ENCODE measurements around the gene STRADA. TPM values are rescaled to one million over a fixed set of nuclear protein-coding genes. Genes with fewer than 3 reads are reported as not detected.

The STRADA gene
- total RNA-seq, 1 experiment from 2014 or later = 36.6 TPM

DNA sequence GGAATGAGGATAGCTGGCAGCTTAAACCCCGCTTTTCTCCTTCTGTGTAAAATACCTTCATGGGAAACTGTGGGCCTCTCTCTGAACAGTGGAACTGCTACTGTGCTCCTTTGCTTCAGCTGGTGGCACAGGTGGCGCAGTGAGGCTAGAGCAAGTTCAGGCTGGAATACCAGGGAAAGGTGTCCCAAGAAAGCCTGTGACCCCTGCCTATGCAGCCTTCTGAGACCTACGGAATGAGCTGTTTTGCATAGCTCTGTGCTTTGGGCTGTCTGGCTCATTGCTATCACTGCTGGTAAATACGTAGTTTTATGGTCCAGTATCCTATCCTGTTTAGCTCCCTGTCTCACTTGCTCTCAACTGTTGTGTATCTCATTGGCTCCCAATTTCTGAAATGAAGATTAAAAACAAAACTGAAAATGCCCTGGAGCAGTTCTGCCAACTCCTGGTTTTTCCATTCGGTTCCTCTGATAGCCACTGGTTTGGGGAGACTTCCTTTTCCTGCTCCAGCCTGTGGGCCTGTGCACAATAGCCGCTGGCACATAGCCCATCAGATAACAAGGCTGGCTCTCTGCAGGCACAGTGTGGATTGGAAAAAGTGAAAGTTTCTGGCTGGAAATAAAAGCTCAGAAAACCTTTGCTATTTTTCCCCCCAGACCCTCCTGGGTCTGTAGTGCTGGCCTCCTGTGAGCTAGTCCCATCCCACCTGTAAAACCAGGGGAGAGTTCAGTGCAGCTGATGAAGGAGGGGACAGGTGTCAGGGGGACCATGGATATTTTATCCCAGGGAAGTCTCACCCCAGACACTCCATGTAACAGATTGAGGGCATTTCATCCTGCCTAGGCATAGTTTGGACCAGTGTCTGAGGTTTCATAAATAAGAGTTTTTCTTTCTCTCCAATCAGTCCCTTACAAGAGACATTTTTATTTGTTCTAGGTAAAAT lies 65.7 kb downstream of the STRADA start:
- peak; percentile 89 for DNase-seq (ENCODE audit: unreplicated experiment)
- peak overlapping the region; percentile 37 for H3K4me3 Mint-ChIP-seq (ENCODE audit: unreplicated experiment)
- ChIA-PET CTCF (interaction anchor here (0.5 to 1.5 kb wide), 10 partner anchors 9 to 643 kb away, joined by 3 to 5 read pairs (median 3); no protein-coding TSS in a partner anchor), POLR2A (interaction anchor here (0.7 to 1.8 kb wide), 6 partner anchors 9 to 707 kb away, joined by 3 to 8 read pairs (median 4); partner anchors contain the start of gene MAP3K3)
- no peaks in the 10 kb centered on the region for H3K9me3 Mint-ChIP-seq (ENCODE audit: unreplicated experiment)
- no TSS peak for BruUV-seq (replicated peaks)
- H3K27ac Mint-ChIP-seq (ENCODE audit: low read depth, unreplicated experiment) = no peak overlapping the region
- H3K36me3 Mint-ChIP-seq (ENCODE audit: insufficient read depth, unreplicated experiment) = no peaks in the 10 kb centered on the region
- TF ChIP-seq, protein P1, sequence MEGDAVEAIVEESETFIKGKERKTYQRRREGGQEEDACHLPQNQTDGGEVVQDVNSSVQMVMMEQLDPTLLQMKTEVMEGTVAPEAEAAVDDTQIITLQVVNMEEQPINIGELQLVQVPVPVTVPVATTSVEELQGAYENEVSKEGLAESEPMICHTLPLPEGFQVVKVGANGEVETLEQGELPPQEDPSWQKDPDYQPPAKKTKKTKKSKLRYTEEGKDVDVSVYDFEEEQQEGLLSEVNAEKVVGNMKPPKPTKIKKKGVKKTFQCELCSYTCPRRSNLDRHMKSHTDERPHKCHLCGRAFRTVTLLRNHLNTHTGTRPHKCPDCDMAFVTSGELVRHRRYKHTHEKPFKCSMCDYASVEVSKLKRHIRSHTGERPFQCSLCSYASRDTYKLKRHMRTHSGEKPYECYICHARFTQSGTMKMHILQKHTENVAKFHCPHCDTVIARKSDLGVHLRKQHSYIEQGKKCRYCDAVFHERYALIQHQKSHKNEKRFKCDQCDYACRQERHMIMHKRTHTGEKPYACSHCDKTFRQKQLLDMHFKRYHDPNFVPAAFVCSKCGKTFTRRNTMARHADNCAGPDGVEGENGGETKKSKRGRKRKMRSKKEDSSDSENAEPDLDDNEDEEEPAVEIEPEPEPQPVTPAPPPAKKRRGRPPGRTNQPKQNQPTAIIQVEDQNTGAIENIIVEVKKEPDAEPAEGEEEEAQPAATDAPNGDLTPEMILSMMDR (IDR thresholded peaks at IDR 0.05; ENCODE audit: unreplicated experiment) = no peak
- peaks cover 18% of the 10 kb centered on the region for H3K4me1 Mint-ChIP-seq (ENCODE audit: insufficient read depth, unreplicated experiment)
- H3K27me3 Mint-ChIP-seq (ENCODE audit: insufficient read depth, unreplicated experiment) = no peaks in the 10 kb centered on the region
- intact Hi-C loops (cut with micrococcal nuclease) = no loop called here

DNA sequence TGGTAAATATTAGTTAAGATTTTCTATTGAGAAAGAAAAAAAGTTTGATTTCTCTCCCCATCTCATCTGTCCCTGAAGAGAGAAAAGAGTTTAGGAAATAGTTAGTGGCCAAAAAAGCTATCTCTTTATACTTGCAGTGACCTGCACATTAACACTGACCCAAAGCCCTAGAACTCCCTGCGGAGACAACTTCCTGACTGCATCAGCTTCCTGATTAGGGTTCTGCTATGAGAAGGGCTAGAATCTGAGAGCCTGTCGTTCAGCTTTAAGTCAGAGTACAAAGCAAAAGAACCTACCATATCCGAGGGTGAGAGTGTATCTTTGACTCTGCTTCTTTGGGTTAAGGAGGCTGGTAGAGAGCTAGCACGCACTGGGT lies 66.4 kb downstream of the STRADA start:
- no peak for DNase-seq (ENCODE audit: unreplicated experiment)
- intact Hi-C loops (cut with micrococcal nuclease) = no loop called here
- no TSS peak for BruUV-seq (replicated peaks)
- no peaks in the 10 kb centered on the region for H3K36me3 Mint-ChIP-seq (ENCODE audit: insufficient read depth, unreplicated experiment)
- H3K4me1 Mint-ChIP-seq (ENCODE audit: insufficient read depth, unreplicated experiment) = peaks cover 18% of the 10 kb centered on the region
- TF ChIP-seq, protein P1 (IDR thresholded peaks at IDR 0.05; ENCODE audit: unreplicated experiment) = no peak
- ChIA-PET POLR2A (interaction anchor here (0.7 to 1.8 kb wide), 5 partner anchors 9 to 153 kb away, joined by 3 to 8 read pairs (median 4); no protein-coding TSS in a partner anchor), CTCF (interaction anchor here (0.5 to 1.5 kb wide), 9 partner anchors 10 to 267 kb away, joined by 3 to 5 read pairs (median 3); no protein-coding TSS in a partner anchor)
- H3K4me3 Mint-ChIP-seq (ENCODE audit: unreplicated experiment) = no peak overlapping the region
- H3K9me3 Mint-ChIP-seq (ENCODE audit: unreplicated experiment) = no peaks in the 10 kb centered on the region
- no peaks in the 10 kb centered on the region for H3K27me3 Mint-ChIP-seq (ENCODE audit: insufficient read depth, unreplicated experiment)
- no peak overlapping the region for H3K27ac Mint-ChIP-seq (ENCODE audit: low read depth, unreplicated experiment)

DNA sequence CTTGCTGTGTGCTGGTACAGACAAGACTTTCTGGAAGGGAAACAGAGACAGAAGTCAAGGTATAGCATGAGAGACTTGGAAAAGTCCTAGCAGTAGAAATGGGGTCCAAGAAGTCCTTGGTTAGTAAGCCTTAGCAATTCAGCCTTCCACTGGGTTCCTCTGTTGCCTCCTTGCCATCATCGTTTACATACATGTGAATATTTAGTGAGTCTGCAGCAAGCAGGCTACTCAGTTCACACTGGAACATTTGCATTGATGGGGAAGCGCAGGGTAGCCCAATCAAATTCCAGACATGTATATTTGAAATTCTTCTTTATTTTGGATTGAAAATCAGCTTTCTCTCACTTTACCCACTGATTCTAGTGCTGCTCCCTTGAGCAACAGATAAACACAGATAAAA lies 68.7 kb downstream of the STRADA start:
- Mint-ChIP-seq H3K36me3 (ENCODE audit: insufficient read depth, unreplicated experiment) (no peaks in the 10 kb centered on the region), H3K4me3 (ENCODE audit: unreplicated experiment) (no peak overlapping the region), H3K4me1 (ENCODE audit: insufficient read depth, unreplicated experiment) (peaks cover 18% of the 10 kb centered on the region), H3K27me3 (ENCODE audit: insufficient read depth, unreplicated experiment) (no peaks in the 10 kb centered on the region), H3K9me3 (ENCODE audit: unreplicated experiment) (no peaks in the 10 kb centered on the region), H3K27ac (ENCODE audit: low read depth, unreplicated experiment) (no peak overlapping the region)
- ChIA-PET CTCF (interaction anchor here (0.9 kb wide), 1 partner anchor 11 kb away, joined by 3 read pairs; no protein-coding TSS in a partner anchor), POLR2A (no interaction called here)
- DNase-seq (ENCODE audit: unreplicated experiment) = no peak
- intact Hi-C loops (cut with micrococcal nuclease) = no loop called here
- TF ChIP-seq, protein P1 (IDR thresholded peaks at IDR 0.05; ENCODE audit: unreplicated experiment) = no peak
- BruUV-seq (replicated peaks) = no TSS peak

DNA sequence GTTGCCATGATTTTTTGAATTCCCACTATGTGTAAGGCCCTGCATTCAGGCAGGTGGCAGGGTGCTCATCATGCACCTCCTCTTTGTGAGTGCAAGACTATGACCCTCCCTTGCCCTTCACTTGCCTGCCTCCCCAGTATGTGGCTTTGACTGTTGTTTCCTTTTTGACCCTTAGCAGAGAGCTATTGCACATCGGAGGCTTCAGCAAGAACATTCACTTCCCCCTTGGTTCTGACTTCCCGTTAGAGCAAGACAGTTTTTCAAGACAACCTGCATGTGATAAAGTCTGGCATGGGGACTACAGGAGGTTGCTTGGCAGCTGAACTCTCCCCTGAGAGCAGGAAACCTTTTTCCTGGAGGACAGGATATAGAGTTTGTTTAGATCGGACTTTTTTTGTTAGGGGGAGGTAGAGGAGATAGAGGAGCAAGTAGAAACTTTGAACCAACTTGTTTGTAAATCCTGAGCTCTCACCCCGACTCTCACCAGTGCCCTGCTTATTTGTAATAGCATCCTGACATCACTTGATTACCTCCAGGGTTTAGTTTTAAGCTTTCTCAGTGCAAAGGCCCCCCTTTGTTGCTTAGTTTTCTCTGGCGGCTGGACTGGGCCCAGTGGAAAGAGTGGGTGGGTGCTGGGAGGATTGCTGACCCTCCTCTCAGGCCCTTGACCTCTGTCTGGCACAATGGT lies 75.9 kb downstream of the STRADA start:
- peaks cover 21% of the 10 kb centered on the region for H3K36me3 Mint-ChIP-seq (ENCODE audit: insufficient read depth, unreplicated experiment)

More for the DNA sequence above, 75.9 kb downstream of the STRADA start:
- CTCF ChIA-PET = no interaction called here
- Mint-ChIP-seq H3K27me3 (ENCODE audit: insufficient read depth, unreplicated experiment) (no peaks in the 10 kb centered on the region), H3K27ac (ENCODE audit: low read depth, unreplicated experiment) (no peak overlapping the region), H3K4me1 (ENCODE audit: insufficient read depth, unreplicated experiment) (no peaks in the 10 kb centered on the region), H3K9me3 (ENCODE audit: unreplicated experiment) (no peaks in the 10 kb centered on the region), H3K4me3 (ENCODE audit: unreplicated experiment) (no peak overlapping the region)
- POLR2A ChIA-PET = interaction anchor here (0.6 to 1.2 kb wide), 2 partner anchors 9 to 102 kb away, joined by 3 read pairs; no protein-coding TSS in a partner anchor
- TF ChIP-seq, protein P1 (IDR thresholded peaks at IDR 0.05; ENCODE audit: unreplicated experiment) = no peak
- intact Hi-C loops (cut with micrococcal nuclease) = no loop called here
- no TSS peak for BruUV-seq (replicated peaks)
- no peak for DNase-seq (ENCODE audit: unreplicated experiment)
